Omental fat pad (tissue), 4 donors: ENCODE data around the gene PRICKLE2. TPM values are rescaled to one million over a fixed set of nuclear protein-coding genes. Genes with fewer than 3 reads are reported as not detected.

Experiments
- ATAC-seq: fragments of 150-250 bp; one replicate; pipeline ENCODE4 v1.9.1; 2016; ENCODE audit warnings: mild to moderate bottlenecking, moderate library complexity; ENCODE audit not compliant: low FRiP score
- DNase-seq: peaks from one replicate; pipeline ENCODE4 v3.0.0-alpha.2; 2019; ENCODE audit warnings: low spot score
- CTCF ChIP-seq, 3 donors: fragments of 450-650 bp; IDR thresholded peaks; one replicate each; pipeline ENCODE4 v1.5.1; 2016 to 2017; ENCODE audit warnings: antibody characterized with exemption in 3 of 3, mild to moderate bottlenecking in 3 of 3, moderate library complexity in 2 of 3
- total RNA-seq, 4 donors: library from RNA; depleted of rRNA; stranded (reverse); fragments of >200 nt; gene quantifications; one replicate each; pipeline ENCODE4 v1.1.0, GENCODE V29; 2016

Gene PRICKLE2
- total RNA-seq, 4 donors from 2014 or later = 56.1 to 88.4 (median 81.3) TPM

DNA sequence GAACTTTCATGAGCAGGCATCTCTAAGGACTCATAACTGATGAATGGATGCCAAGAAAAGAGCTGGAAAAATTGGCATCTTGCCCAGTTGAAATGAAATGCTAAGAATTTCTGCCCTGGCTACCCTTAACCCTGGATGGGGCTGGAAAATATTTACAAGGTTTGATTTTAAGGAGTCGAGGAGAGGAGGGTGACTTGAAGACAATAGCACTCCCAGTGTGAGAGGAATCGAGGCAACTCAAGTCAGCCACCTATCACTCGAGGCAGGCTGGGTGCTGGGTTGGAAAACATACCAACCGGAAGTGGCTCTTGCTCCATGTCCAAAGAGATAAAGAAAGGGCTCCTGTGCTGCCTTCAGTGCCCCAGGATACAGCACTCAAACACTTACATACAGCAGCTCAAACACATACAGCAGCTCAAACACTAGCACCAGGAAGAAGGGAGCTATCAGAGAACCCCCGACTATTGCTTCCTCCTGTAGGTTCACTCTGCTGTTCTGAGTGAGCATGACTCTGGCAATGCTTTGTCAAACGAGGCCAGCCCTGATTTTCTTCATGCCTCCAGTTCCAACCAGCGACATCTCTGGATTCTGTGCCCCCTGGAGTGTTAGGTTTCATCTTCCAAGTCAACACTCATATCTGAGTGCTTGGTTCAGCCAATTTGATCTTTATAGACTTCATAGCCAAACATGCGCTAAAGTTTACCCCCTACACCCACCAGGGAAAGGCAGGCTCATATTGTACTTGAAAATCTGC lies 4.9 kb downstream of the PRICKLE2 start:
- DNase-seq (no peak), ATAC-seq (peak; percentile 40)

GRCh38 chr3:64218746-64219145 lies 6.5 kb downstream of the PRICKLE2 start:
- no peak for TF ChIP-seq CTCF (IDR thresholded peaks at IDR 0.05)
- no peak for ATAC-seq
- no peak for DNase-seq

More for the DNA sequence above, 4.9 kb downstream of the PRICKLE2 start:
- no peak for TF ChIP-seq CTCF (IDR thresholded peaks at IDR 0.05)

GRCh38 chr3:64218329-64218728 lies 6.9 kb downstream of the PRICKLE2 start:
- DNase-seq = no peak
- ATAC-seq = no peak
- no peak for TF ChIP-seq CTCF (IDR thresholded peaks at IDR 0.05)

DNA sequence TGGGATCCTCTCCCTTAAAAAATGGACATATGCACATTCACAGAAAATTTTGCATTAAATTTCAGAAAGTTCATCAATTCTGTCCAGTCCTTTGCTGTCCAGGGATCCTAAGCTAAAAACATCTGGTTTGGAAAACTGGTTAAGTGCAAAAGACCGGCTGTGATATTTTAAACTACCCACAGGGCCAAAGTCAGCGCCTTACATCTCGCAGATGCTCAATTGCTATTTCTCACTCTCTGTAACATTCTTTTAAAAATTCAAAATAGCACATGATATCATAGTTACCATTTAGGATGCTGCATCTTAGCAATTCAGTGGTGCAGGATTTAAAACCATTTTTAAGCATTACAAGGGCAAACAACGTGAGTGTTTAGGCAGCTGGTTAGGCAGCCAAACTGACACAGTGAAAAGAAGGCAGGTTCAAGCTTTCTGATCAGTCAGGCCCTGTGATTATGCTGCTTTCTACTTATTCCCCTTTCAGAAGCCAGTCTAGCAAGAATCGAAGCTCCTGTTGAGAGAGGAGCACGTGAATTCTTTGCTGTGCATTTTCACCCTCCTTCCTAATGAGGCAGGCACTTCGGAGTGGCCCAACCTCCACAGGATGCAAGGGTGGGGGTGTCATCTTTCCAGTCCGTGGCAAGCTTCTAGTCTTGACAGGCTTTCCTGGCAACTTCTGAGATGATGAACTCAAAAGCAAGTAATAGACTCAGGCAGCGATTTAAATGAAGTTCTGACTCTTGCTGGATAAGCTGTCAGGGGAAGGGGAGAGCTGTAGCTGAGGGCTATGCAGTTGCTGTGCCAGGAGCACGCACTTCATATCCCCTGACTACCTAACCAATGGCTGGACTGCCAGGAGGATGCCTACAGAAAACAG lies 8.8 kb downstream of the PRICKLE2 start:
- ATAC-seq (no peak), DNase-seq (no peak)
- TF ChIP-seq CTCF (IDR thresholded peaks at IDR 0.05) = no peak

DNA sequence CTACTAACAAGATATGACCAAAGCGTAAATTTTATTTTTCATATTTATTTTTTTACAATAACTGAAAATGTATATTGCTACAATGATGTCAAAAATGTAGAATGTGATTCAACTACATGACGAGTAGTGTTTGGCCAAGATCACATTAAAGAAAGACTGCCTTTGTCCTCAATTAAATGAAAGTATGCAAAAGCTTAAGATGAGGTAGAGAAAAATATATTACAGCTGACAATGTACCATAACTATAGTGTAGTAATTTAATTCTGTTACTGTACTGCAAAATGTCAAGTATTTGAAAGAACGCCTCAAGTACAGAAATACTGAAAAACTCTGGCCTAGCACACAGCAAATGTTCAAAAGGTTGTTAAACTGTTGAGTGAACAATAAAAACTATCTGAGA lies 9.7 kb downstream of the PRICKLE2 start:
- no peak for ATAC-seq

GRCh38 chr3:64215103-64215502 lies 10.2 kb downstream of the PRICKLE2 start:
- DNase-seq = no peak
- no peak for ATAC-seq
- no peak for TF ChIP-seq CTCF (IDR thresholded peaks at IDR 0.05)

More for the DNA sequence above, 9.7 kb downstream of the PRICKLE2 start:
- TF ChIP-seq CTCF (IDR thresholded peaks at IDR 0.05) = no peak
- no peak for DNase-seq
